Right ventricle myocardium superior (tissue), 1 donor: Measurements from ENCODE around the gene CRAT. TPM values are rescaled to one million over a fixed set of nuclear protein-coding genes. Genes with fewer than 3 reads are reported as not detected.
"Not testable (repeated sequence)": the region's sequence is repeated elsewhere in the genome, so short reads cannot be mapped to it uniquely, and the experiment has no call there.

Experiments
- ATAC-seq: fragments of 200-7000 bp; cut with Tn5 transposase; one replicate; pipeline ENCODE4 v1.9.1; 2020; ENCODE audit warnings: mild to moderate bottlenecking; ENCODE audit not compliant: poor library complexity
- DNase-seq: peaks from one replicate; pipeline ENCODE4 v3.0.0-alpha.2; 2020
- intact Hi-C: fragments of 100-400 bp; cut with DNase I; formaldehyde crosslinking; loops from one replicate; pipeline ENCODE4 v1.11.2; 2022
- total RNA-seq: library from RNA; stranded (reverse); fragmentation: NEBNext Ultra II Directional; extraction: Animal tissue kit (Norgen Biotek cat#: 25700); gene quantifications from one replicate; pipeline ENCODE4 v1.2.1, GENCODE V29; 2021
- donor health status: DM: no; HTN: yes; CAD: no; lungs with severe emphysema.

CRAT gene
- total RNA-seq, 1 donor from 2014 or later: 85.4 TPM

DNA sequence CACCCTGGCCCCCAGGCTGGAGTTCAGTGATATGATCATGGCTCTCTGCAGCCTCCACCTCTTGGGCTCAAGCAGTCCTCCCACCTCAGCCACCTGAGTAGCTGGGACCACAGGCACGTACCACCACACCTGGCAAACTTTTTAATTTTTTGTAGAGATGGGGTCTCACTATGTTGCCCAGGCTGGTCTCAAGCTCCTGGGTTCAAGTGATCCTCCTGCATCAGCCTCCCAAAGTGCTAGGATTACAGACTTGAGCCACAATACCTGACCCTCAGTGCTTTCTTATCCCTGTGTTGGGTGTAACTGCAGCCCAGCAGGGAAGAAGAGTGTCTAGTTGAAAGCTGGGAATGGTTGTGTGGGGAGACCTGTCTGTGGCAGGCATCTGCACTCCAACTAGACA lies 11.5 kb upstream of the CRAT start:
- no peak for DNase-seq
- intact Hi-C loops: loop anchor here (10.0 kb wide), 1 partner anchor 933 kb away; the partner anchor contains the start of gene GPR107
- no peak for ATAC-seq

- no peak for DNase-seq
- intact Hi-C loops: loop anchor here (10.0 kb wide), 1 partner anchor 933 kb away; the partner anchor contains the start of gene GPR107
- no peak for ATAC-seq
Observed at GRCh38 chr9:129121483-129121882, 10.9 kb upstream of the CRAT start.

DNA sequence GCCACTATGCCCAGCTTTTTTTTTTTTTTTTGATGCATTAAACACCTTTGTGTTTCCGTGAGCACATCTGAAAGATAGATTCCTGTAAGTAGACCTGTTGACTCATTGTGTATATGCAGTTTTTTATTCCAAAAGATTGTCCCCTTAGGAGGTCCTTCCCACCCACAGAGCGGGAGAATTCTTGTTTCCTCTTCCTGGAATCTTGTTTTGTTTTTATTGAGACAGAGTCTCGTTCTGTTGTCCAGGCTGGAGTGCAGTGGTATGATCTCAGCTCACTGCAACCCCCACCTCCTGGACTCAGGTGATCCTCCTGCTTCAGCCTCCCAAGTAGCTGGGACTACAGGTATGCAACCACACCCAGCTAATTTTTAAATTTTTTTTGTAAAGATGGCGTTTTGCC lies 8.2 kb upstream of the CRAT start:
- ATAC-seq: no peak
- DNase-seq: no peak
- intact Hi-C loops: no loop called here

DNA sequence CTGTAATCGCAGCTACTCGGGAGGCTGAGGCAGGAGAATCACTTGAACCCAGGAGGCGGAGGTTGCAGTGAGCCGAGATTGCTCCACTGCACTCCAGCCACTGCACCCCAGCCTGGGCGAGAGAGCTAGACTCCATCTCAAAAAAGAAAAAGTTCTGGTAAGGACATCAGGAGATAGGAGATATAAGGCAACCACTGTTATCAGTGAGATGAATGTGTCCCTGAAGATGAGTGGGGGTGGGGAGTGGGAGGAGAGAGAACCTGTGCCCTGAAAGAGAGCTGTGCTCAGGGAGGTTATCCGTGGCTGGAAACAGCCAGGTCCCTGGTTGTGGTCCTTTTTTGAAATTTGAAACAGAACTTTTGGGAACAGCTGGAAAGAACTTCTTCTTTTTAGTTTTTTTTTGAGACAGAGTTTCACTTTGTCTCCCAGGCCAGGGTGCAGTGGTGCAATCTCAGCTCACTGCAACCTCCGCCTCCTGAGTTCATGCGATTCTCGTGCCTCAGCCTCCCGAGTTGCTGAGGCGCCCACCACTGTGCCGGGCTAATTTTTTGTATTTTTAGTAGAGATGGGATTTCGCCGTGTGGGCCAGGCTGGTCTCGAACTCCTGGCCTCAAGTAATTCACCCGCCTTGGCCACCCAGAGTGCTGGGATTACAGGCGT lies 3.2 kb upstream of the CRAT start:
- DNase-seq: no peak
- ATAC-seq: no peak
- intact Hi-C loops: no loop called here

DNA sequence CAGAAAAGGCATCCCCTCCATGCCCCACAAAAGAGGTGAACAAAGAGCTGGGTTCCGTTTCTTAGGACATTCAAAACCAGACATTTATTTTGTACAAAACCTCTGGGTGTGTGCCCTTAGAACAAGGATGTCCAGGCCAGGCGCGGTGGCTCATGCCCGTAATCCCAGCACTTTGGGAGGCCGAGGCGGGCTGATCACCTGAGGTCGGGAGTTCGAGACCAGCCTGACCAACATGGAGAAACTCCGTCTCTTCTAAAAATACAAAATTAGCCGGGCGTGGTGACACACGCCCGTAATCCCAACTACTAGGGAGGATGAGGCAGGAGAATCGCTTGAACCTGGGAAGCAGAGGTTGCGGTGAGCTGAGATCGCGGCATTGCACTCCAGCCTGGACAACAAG lies 1.9 kb upstream of the CRAT start:
- intact Hi-C loops, ATAC-seq: not testable (repeated sequence)
- DNase-seq: peak; percentile 17

GRCh38 chr9:129111528-129112151 lies 1.0 kb upstream of the CRAT start:
- intact Hi-C loops: no loop called here
- DNase-seq (peak; percentile 56), ATAC-seq (peak; percentile 9)

DNA sequence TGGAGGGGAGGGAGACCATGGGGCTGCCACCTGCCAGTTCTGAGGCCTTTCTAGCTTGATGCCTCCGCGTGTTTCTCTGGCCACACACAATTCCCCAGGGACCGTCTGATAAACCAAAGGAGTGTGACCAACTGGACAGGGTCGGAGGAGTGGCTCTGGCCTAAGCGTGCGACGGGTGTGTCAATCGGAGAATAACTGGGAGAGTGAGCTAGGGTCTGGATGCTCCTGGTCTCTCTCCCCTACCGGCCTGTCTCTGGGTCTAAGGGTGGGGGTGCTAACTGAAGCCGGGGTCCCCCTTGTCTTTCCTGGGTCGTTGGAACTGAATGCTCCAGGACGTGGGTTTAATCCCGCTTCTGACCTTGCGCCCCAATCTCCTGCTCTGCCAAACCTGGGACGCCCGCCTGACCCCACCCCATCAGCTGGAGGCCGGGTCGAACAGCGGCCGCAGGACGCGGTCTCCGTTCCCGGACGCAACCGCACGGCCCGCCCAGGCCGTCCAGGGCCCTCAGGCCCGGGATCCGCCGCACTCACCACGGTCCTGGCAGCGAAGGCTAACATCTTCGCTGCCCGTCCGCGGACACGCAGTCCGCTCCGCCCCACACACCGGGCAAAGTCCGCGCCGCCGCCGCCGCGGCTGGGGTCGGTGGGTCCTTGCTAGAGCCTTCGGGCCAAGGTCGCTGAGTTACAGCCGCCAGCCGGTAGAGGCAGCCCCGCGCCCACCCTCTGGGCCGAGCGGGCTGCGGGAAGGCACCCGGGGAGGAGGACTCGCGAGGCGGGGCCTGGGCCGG lies 447 bp downstream of the CRAT start:
- DNase-seq (peak; percentile 46), ATAC-seq (peak; percentile 11)
- intact Hi-C loops: no loop called here

- intact Hi-C loops: no loop called here
- peak; percentile 65 for DNase-seq
- no peak for ATAC-seq
Observed at GRCh38 chr9:129109537-129109903, 1.1 kb downstream of the CRAT start.

DNA sequence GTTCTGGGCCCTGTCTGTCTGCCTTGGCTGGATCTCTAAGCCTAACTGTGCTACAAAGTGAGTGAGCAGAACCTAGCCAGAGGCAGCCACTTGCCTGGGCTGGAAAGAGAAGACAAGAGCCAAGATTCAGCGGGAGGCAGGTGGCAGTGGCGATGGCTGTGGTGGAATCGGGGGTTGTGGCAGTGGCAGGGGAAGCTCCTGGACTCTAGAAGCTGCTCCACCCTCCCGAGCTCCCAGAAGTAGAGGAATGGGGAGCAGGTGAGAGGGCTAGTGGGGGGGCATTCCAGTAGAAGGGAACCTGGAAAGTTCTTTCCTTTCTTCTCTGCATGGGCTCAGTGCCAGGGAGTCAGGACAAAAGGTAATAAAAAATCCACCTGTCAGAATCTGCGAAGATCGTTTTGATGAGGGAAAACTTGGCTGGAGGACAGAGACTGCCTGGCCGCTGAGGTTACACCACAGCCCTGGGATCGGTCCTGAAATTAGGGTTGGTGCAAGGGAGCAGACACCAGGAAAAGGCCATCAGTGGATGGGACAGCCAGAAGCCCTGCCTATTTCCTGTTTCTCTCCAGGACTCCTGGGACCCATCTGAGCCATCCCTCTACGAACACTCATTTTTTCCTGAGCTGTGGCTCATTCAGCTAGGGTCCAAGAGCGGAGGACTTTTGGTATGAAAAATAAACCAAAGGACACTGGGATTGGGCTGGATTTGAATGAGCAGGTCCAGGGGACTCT lies 1.6 kb downstream of the CRAT start:
- DNase-seq (peak; percentile 31), ATAC-seq (no peak)
- intact Hi-C loops: no loop called here

DNA sequence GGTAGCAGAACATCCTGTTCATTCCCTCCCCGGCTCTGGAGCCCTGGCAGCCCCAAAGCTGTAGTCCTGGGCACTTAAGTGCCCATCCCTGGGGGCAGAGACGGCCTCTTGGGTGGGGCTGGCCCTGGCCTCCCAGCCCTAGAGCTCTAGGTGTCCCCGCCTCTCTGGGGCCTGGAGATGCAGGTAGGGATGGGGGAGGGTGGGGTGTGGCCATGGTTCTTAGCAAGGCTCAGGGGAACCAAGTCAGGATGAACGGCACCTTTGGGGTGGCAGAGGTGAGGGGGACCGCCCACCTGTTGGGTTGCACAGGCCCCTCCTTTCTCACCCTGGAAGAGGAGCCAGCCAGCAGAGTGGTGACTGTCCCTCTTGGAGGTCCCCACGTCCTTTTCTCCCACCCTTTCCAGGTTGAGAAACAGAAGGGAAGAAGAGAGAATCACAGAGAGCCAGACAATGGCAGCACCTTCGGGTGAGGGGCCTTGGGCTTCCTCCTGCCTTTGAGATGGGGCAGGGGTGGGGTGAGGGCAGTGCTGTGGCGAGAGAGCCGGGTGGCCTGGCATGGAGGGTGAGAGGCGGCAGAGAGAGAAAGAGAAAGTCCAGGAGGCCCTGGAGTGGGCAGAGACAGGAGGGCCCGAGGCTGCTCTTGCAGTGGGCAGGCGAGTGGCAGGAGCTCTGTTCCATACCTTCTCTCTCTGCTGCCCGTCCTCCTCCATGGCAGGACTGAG lies 2.3 kb downstream of the CRAT start:
- no peak for DNase-seq
- intact Hi-C loops: no loop called here
- no peak for ATAC-seq

- intact Hi-C loops: no loop called here
- DNase-seq (no peak), ATAC-seq (no peak)
Observed at GRCh38 chr9:129107651-129108050, 2.9 kb downstream of the CRAT start.

GRCh38 chr9:129105857-129106694 lies 4.5 kb downstream of the CRAT start:
- intact Hi-C loops: no loop called here
- no peak for ATAC-seq
- no peak for DNase-seq

DNA sequence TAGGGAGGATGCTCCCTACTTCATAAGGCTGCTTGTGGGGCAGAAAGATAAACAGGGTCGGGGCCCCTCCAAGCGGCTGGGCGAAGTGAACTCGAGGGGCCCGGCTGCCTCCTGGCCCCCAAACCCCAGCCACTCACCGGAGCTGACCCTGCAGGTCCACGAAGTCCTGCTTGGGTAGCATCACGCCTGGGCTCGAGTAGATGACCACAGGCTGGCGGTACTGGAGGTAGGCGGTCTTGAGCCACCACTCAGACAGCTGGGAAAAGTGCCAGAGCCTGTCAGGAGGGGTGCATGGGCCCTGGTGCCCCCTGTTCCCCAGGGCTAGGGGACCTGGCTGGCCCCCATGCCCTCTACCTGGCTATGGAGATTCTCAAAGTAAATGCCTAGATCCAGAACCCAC lies 6.5 kb downstream of the CRAT start:
- intact Hi-C loops: no loop called here
- ATAC-seq (no peak), DNase-seq (no peak)

GRCh38 chr9:129103595-129103965 lies 7.0 kb downstream of the CRAT start:
- intact Hi-C loops: no loop called here
- ATAC-seq: peak; percentile 19
- DNase-seq: no peak

DNA sequence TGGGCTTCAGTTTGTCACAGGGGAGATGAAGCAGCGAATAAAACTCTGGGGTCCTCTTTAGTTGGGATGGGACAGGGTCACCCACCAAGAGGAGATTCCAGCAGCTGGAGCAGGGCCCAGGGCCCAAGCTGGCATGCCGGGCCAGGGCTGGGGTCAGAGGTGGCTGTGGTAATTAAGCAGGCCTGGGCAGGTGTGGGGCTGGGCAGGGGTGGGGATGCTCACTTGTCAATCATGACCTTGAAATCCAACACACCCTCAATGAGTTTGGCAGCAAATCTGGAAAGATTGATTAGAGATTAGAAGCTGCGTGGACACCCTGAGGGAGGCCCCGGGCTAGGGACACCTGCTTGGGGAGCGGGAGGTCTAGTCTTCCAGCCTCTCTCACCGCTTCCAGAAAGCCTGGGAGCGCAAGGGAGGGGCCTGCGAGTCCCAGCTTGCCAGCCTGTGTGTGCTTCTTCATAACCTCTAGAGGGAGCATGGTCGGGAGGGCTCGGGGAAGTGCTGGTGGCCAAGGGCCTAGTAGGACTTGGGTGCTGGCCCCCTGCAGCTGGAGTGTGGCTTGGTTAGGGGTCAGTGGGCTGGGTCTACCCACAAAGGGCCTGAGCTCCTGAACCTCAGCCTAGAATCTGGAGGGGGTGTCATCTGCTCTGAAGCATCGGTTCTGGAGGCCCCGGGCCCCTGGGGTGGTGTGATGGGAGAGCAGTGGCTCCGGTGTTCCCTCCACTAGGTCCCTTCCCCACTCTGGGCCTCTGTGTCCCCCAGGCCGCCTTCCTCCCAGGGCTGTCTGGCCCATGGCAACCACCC lies 7.6 kb downstream of the CRAT start:
- intact Hi-C loops: no loop called here

GRCh38 chr9:129102095-129102525 lies 8.5 kb downstream of the CRAT start:
- DNase-seq: no peak
- ATAC-seq: no peak

More for the DNA sequence above, 7.6 kb downstream of the CRAT start:
- DNase-seq: peak; percentile 63
- peak; percentile 70 for ATAC-seq

DNA sequence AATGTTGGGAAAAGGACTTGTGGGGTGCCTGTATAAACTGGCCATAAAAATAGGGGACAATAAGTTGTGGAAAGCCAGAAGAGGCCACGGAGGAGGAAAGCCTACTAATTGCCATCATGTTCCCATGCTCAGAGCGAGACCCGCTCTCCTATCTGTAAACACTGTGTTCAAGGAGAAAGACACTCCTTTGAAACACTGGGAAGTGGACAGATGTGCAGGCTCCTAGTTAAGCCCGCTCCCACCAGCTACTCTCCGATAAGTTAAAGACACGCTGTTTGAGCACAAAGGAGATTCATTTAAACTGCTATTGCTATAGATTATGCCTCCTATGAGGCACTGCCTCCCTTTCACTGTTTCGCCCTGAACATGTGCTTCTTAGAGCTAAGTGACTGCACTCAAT lies 9.3 kb downstream of the CRAT start:
- intact Hi-C loops: no loop called here
- DNase-seq (no peak), ATAC-seq (no peak)

More at GRCh38 chr9:129102095-129102525, 8.5 kb downstream of the CRAT start:
- intact Hi-C loops: no loop called here
